Nephron (organoid): Measurements from ENCODE around the gene CUL1.

Source experiments
- H3K27ac Mint-ChIP-seq, 3 experiments: 2 replicates each; pipeline ENCODE4 v1.8.0; 2020; ENCODE audit warnings: mixed read lengths in 3 of 3, mild to moderate bottlenecking in 2 of 3, moderate library complexity in 1 of 3
- H3K27me3 Mint-ChIP-seq: 2 replicates; pipeline ENCODE4 v1.8.0; 2021; ENCODE audit warnings: low read depth, mild to moderate bottlenecking, moderate library complexity, mixed read lengths
- H3K36me3 Mint-ChIP-seq: 2 replicates; pipeline ENCODE4 v1.8.0; 2020; ENCODE audit warnings: low read depth, mixed read lengths
- H3K4me1 Mint-ChIP-seq: 2 replicates; pipeline ENCODE4 v1.8.0; 2020; ENCODE audit warnings: mixed read lengths
- H3K4me3 Mint-ChIP-seq, 3 experiments: 2 replicates each; pipeline ENCODE4 v1.8.0; 2020; ENCODE audit warnings: mild to moderate bottlenecking in 3 of 3, mixed read lengths in 3 of 3, moderate library complexity in 2 of 3
- H3K9me3 Mint-ChIP-seq: 2 replicates; pipeline ENCODE4 v1.8.0; 2020; ENCODE audit warnings: mixed read lengths
- TF ChIP-seq, protein P1 (sequence below), 3 experiments: fragments of 200-600 bp; sonication (generic); IDR thresholded peaks; one replicate each; pipeline ENCODE4 v1.5.0; 2021; ENCODE audit warnings: antibody characterized with exemption in 3 of 3; ENCODE audit not compliant: unreplicated experiment in 3 of 3

Gene CUL1

GRCh38 chr7:148717266-148717793, 18.6 kb downstream of the CUL1 start:
- H3K9me3 Mint-ChIP-seq: peaks cover 5% of the 10 kb centered on the region
- H3K4me3 Mint-ChIP-seq: no peak overlapping the region
- no peaks in the 10 kb centered on the region for H3K27me3 Mint-ChIP-seq
- H3K27ac Mint-ChIP-seq: no peak overlapping the region
- H3K4me1 Mint-ChIP-seq: peaks cover 34% of the 10 kb centered on the region
- TF ChIP-seq, protein P1, sequence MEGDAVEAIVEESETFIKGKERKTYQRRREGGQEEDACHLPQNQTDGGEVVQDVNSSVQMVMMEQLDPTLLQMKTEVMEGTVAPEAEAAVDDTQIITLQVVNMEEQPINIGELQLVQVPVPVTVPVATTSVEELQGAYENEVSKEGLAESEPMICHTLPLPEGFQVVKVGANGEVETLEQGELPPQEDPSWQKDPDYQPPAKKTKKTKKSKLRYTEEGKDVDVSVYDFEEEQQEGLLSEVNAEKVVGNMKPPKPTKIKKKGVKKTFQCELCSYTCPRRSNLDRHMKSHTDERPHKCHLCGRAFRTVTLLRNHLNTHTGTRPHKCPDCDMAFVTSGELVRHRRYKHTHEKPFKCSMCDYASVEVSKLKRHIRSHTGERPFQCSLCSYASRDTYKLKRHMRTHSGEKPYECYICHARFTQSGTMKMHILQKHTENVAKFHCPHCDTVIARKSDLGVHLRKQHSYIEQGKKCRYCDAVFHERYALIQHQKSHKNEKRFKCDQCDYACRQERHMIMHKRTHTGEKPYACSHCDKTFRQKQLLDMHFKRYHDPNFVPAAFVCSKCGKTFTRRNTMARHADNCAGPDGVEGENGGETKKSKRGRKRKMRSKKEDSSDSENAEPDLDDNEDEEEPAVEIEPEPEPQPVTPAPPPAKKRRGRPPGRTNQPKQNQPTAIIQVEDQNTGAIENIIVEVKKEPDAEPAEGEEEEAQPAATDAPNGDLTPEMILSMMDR (IDR thresholded peaks at IDR 0.05; ENCODE audit: unreplicated experiment in 3 of 3): no peak
- H3K36me3 Mint-ChIP-seq: peaks cover 26% of the 10 kb centered on the region

GRCh38 chr7:148718431-148718830, 19.7 kb downstream of the CUL1 start:
- peak overlapping the region in 1 of 3 experiments; percentile 2 for H3K27ac Mint-ChIP-seq
- H3K9me3 Mint-ChIP-seq: peaks cover 5% of the 10 kb centered on the region
- peaks cover 37% of the 10 kb centered on the region for H3K4me1 Mint-ChIP-seq
- no peak overlapping the region for H3K4me3 Mint-ChIP-seq
- no peaks in the 10 kb centered on the region for H3K27me3 Mint-ChIP-seq
- TF ChIP-seq, protein P1 (IDR thresholded peaks at IDR 0.05; ENCODE audit: unreplicated experiment in 3 of 3): no peak
- peaks cover 26% of the 10 kb centered on the region for H3K36me3 Mint-ChIP-seq

- Mint-ChIP-seq H3K27ac (peak overlapping the region; percentile 3 to 66 (median 22)), H3K4me3 (no peak overlapping the region), H3K27me3 (no peaks in the 10 kb centered on the region), H3K9me3 (peaks cover 5% of the 10 kb centered on the region), H3K4me1 (peaks cover 37% of the 10 kb centered on the region), H3K36me3 (peaks cover 21% of the 10 kb centered on the region)
- TF ChIP-seq, protein P1 (IDR thresholded peaks at IDR 0.05; ENCODE audit: unreplicated experiment in 3 of 3): no peak
Measured at GRCh38 chr7:148719753-148720152, 21.1 kb downstream of the CUL1 start.

DNA sequence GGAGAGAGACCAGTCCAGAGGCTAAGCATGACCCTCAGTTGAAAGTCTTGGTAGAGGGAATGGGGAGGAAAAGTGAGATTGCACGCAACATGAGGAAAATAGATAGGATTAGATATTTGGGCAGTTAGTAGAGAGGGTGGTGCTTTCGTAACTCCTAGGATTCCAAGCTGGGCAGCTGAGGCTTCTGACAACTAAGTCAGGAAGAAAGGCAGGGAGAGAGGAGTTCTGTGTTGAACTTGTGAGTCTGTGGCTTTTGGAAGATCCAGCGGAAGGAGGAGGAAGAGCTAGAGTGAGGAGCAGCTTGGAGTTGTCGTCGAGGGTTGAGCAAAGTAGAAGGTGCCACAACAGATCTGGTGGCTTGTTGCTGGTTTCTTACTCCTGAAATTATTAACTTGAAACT, 21.8 kb downstream of the CUL1 start:
- H3K27ac Mint-ChIP-seq: peak overlapping the region; percentile 3 to 66 (median 22)
- peaks cover 5% of the 10 kb centered on the region for H3K9me3 Mint-ChIP-seq
- no peak overlapping the region for H3K4me3 Mint-ChIP-seq
- H3K27me3 Mint-ChIP-seq: no peaks in the 10 kb centered on the region
- TF ChIP-seq, protein P1 (IDR thresholded peaks at IDR 0.05; ENCODE audit: unreplicated experiment in 3 of 3): no peak
- H3K4me1 Mint-ChIP-seq: peaks cover 37% of the 10 kb centered on the region
- H3K36me3 Mint-ChIP-seq: peaks cover 14% of the 10 kb centered on the region

GRCh38 chr7:148721390-148721789, 22.7 kb downstream of the CUL1 start:
- Mint-ChIP-seq H3K36me3 (peaks cover 8% of the 10 kb centered on the region), H3K9me3 (peaks cover 5% of the 10 kb centered on the region), H3K27ac (peak overlapping the region in 1 of 3 experiments; percentile 77), H3K4me1 (peaks cover 37% of the 10 kb centered on the region), H3K4me3 (no peak overlapping the region), H3K27me3 (no peaks in the 10 kb centered on the region)
- TF ChIP-seq, protein P1 (IDR thresholded peaks at IDR 0.05; ENCODE audit: unreplicated experiment in 3 of 3): no peak
